Loucy (cell line): ENCODE results near the gene TMBIM1.

ENCODE experiments used
- EZH2phosphoT487 ChIP-seq: fragments of 200-600 bp; IDR thresholded peaks from 2 replicates; pipeline ENCODE4 v1.6.1; 2018; ENCODE audit warnings: antibody characterized with exemption, mild to moderate bottlenecking, moderate library complexity, borderline replicate concordance
- TF ChIP-seq, protein P1 (sequence below): fragments of 200-600 bp; sonication (generic); conservative IDR thresholded peaks from 2 replicates; pipeline ENCODE4 v1.5.1; 2014; ENCODE audit warnings: mild to moderate bottlenecking, antibody characterized with exemption, low read length

DNA sequence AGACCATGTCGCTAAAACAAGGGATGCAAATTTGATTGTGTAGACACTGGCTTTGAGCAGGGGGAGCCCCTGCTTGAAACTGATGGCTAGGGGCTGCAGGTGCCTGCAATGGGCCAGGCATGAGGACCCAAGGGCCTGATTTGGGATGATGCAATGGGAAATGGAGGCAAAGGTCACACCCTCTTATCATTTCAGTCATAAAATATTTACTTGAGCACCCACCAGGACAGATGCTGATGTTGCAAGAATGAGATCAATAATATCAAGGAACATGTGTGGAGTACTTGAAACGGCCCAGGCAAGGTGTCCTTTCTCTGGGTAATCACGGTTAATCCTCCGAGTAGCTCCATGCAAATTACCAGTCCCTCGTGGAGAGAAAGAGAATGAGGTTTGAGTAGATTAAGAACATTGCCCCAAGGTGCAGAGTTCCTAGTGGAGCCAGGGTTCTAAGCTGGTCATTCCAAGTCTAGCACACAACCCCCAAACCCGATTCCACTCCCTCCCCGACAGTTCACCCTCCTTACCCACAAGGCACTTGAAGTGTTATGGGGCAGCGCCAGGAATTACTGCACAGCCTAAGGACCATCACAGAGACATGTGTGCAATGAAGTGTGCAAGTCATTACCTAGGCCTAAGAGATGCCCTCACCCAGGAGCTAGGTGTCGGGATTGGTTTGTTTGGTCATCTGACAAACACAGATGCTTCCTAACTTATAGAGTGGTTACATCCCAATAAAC is 14.0 kb upstream of the TMBIM1 start:
- TF ChIP-seq, protein P1, sequence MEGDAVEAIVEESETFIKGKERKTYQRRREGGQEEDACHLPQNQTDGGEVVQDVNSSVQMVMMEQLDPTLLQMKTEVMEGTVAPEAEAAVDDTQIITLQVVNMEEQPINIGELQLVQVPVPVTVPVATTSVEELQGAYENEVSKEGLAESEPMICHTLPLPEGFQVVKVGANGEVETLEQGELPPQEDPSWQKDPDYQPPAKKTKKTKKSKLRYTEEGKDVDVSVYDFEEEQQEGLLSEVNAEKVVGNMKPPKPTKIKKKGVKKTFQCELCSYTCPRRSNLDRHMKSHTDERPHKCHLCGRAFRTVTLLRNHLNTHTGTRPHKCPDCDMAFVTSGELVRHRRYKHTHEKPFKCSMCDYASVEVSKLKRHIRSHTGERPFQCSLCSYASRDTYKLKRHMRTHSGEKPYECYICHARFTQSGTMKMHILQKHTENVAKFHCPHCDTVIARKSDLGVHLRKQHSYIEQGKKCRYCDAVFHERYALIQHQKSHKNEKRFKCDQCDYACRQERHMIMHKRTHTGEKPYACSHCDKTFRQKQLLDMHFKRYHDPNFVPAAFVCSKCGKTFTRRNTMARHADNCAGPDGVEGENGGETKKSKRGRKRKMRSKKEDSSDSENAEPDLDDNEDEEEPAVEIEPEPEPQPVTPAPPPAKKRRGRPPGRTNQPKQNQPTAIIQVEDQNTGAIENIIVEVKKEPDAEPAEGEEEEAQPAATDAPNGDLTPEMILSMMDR = no peak
- no peak for TF ChIP-seq EZH2phosphoT487
